SK-N-SH treated with all-trans-retinoic acid at 6 μM for 48 hours (cell line): Measurements from ENCODE around the gene CCSER1.

Experiments used
- ATAC-seq: fragments of 200-7000 bp; cut with Tn5 transposase; 3 replicates; pipeline ENCODE4 v1.9.1; 2020; ENCODE audit warnings: mild to moderate bottlenecking, moderate library complexity
- ARNTL ChIP-seq: fragments of 450-650 bp; formaldehyde crosslinking; IDR thresholded peaks from 2 replicates; pipeline ENCODE4 v1.5.0; 2020; ENCODE audit warnings: low read depth, mild to moderate bottlenecking, moderate library complexity, borderline replicate concordance
- CSDC2 ChIP-seq: fragments of 250-450 bp; sonication (Bioruptor Pico); IDR thresholded peaks from 2 replicates; pipeline ENCODE4 v1.5.0; 2020; ENCODE audit warnings: mild to moderate bottlenecking, moderate library complexity
- ESRRG ChIP-seq: fragments of 250-450 bp; sonication (Bioruptor Pico); IDR thresholded peaks from 2 replicates; pipeline ENCODE4 v1.6.1; 2021; ENCODE audit warnings: mild to moderate bottlenecking
- ISL1 ChIP-seq: fragments of 250-450 bp; sonication (Bioruptor Pico); IDR thresholded peaks from 2 replicates; pipeline ENCODE4 v2.1.2; 2022; ENCODE audit warnings: mild to moderate bottlenecking, moderate library complexity
- PPARA ChIP-seq: fragments of 250-450 bp; sonication (Bioruptor Pico); IDR thresholded peaks from 2 replicates; pipeline ENCODE4 v1.5.0; 2020; ENCODE audit warnings: mild to moderate bottlenecking, borderline replicate concordance
- RARB ChIP-seq: fragments of 250-450 bp; sonication (Bioruptor Pico); IDR thresholded peaks from 2 replicates; pipeline ENCODE4 v1.8.0; 2021; ENCODE audit warnings: mild to moderate bottlenecking, moderate library complexity
- TCF4 ChIP-seq: fragments of 250-450 bp; sonication (Bioruptor Pico); IDR thresholded peaks from 2 replicates; pipeline ENCODE4 v1.8.0; 2021; ENCODE audit warnings: mild to moderate bottlenecking, moderate library complexity, borderline replicate concordance
- TOX ChIP-seq: fragments of 250-450 bp; sonication (Bioruptor Pico); IDR thresholded peaks from 2 replicates; pipeline ENCODE4 v1.8.0; 2021; ENCODE audit warnings: mild to moderate bottlenecking, moderate library complexity, borderline replicate concordance
- ZC3H10 ChIP-seq: fragments of 250-450 bp; sonication (Bioruptor Pico); IDR thresholded peaks from 2 replicates; pipeline ENCODE4 v1.5.1; 2021; ENCODE audit warnings: mild to moderate bottlenecking, moderate library complexity
- ZFP3 ChIP-seq: fragments of 250-450 bp; sonication (Bioruptor Pico); IDR thresholded peaks from 2 replicates; pipeline ENCODE4 v1.5.0; 2020; ENCODE audit warnings: mild to moderate bottlenecking, moderate library complexity
- ZFP30 ChIP-seq: fragments of 450-650 bp; formaldehyde crosslinking; IDR thresholded peaks from 2 replicates; pipeline ENCODE4 v1.5.0; 2022; ENCODE audit warnings: mild to moderate bottlenecking, moderate library complexity
- ZNF565 ChIP-seq: fragments of 450-650 bp; formaldehyde crosslinking; conservative IDR thresholded peaks from 2 replicates; pipeline ENCODE4 v1.5.0; 2020; ENCODE audit warnings: low read depth, mild to moderate bottlenecking, moderate library complexity
- ZNF8 ChIP-seq: fragments of 450-650 bp; formaldehyde crosslinking; IDR thresholded peaks from 2 replicates; pipeline ENCODE4 v1.5.0; 2020; ENCODE audit warnings: mild to moderate bottlenecking, moderate library complexity
- TF ChIP-seq, protein P1 (sequence below): fragments of 250-450 bp; sonication (Bioruptor Pico); IDR thresholded peaks from 2 replicates; pipeline ENCODE4 v1.8.0; 2021; ENCODE audit warnings: low read depth, mild to moderate bottlenecking, moderate library complexity, borderline replicate concordance
- TF ChIP-seq, protein P2 (sequence below): fragments of 250-450 bp; sonication (Bioruptor Pico); IDR thresholded peaks from 2 replicates; pipeline ENCODE4 v1.8.0; 2020; ENCODE audit warnings: mild to moderate bottlenecking, moderate library complexity, borderline replicate concordance
- TF ChIP-seq, protein P3 (sequence below): fragments of 250-450 bp; sonication (Bioruptor Pico); IDR thresholded peaks from 2 replicates; pipeline ENCODE4 v1.5.1; 2021; ENCODE audit warnings: mild to moderate bottlenecking, moderate library complexity
- TF ChIP-seq, protein P4 (sequence below): fragments of 250-450 bp; sonication (Bioruptor Pico); IDR thresholded peaks from 2 replicates; pipeline ENCODE4 v1.5.0; 2020; ENCODE audit warnings: mild to moderate bottlenecking, moderate library complexity
- TF ChIP-seq, protein P5 (sequence below): fragments of 250-450 bp; sonication (Bioruptor Pico); IDR thresholded peaks from 2 replicates; pipeline ENCODE4 v1.5.1; 2020; ENCODE audit warnings: low read depth, mild to moderate bottlenecking, moderate library complexity

The CCSER1 gene

DNA sequence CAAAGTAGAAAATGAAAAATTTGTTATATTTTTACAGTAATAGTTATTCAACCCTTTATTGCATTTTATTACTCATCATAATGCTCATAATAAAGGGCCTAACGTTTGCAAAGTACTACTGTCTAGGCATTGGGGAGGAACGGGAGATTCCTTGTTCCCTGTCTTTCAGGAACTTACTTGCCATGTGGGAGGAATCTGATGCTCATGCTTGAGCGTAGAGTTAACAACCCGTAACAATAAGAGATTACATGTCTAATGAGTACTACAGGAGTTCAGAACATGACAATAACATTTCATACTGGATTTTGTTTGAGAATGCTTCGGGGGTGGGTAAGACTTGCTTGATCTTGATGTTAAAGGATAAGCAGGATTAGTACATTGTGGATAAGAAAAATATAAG, 2.9 kb downstream of the CCSER1 start (continued):
- TF ChIP-seq, protein P1, sequence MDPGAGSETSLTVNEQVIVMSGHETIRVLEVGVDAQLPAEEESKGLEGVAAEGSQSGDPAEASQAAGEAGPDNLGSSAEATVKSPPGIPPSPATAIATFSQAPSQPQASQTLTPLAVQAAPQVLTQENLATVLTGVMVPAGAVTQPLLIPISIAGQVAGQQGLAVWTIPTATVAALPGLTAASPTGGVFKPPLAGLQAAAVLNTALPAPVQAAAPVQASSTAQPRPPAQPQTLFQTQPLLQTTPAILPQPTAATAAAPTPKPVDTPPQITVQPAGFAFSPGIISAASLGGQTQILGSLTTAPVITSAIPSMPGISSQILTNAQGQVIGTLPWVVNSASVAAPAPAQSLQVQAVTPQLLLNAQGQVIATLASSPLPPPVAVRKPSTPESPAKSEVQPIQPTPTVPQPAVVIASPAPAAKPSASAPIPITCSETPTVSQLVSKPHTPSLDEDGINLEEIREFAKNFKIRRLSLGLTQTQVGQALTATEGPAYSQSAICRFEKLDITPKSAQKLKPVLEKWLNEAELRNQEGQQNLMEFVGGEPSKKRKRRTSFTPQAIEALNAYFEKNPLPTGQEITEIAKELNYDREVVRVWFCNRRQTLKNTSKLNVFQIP, result no peak
- TF ChIP-seq ZFP30 (CRISPR knock-in tag), result no peak
- no peak for TF ChIP-seq TCF4

DNA sequence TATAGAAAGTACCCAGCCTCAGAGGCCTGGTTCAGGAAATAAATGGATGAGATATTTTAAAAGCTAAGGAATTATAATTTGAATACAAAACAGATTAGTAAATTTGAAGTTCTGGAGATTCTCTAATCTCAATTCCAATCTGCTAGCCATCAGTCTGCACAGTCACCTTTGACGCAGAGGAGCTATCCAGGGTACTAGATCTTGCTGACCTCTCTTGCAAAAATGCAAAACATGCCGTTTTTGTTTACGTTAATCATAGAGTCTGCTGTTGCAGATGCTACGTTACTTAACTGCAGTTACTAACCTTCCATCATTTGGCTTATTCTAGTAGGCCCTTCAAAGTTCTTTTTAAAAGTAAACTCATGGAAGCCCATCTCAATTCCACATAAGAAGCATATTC, 10.4 kb downstream of the CCSER1 start:
- TF ChIP-seq, protein P1, result no peak
- TF ChIP-seq, protein P2, sequence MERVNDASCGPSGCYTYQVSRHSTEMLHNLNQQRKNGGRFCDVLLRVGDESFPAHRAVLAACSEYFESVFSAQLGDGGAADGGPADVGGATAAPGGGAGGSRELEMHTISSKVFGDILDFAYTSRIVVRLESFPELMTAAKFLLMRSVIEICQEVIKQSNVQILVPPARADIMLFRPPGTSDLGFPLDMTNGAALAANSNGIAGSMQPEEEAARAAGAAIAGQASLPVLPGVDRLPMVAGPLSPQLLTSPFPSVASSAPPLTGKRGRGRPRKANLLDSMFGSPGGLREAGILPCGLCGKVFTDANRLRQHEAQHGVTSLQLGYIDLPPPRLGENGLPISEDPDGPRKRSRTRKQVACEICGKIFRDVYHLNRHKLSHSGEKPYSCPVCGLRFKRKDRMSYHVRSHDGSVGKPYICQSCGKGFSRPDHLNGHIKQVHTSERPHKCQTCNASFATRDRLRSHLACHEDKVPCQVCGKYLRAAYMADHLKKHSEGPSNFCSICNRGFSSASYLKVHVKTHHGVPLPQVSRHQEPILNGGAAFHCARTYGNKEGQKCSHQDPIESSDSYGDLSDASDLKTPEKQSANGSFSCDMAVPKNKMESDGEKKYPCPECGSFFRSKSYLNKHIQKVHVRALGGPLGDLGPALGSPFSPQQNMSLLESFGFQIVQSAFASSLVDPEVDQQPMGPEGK (CRISPR knock-in tag), result no peak
- TF ChIP-seq RARB (CRISPR knock-in tag) (no peak), ZNF565 (no peak), PPARA (CRISPR knock-in tag) (no peak), ISL1 (CRISPR knock-in tag) (no peak), ZFP3 (CRISPR knock-in tag) (no peak), ARNTL (CRISPR knock-in tag) (no peak), ESRRG (CRISPR knock-in tag) (no peak), ZC3H10 (CRISPR knock-in tag) (no peak), CSDC2 (CRISPR knock-in tag) (no peak)
- TF ChIP-seq, protein P3, sequence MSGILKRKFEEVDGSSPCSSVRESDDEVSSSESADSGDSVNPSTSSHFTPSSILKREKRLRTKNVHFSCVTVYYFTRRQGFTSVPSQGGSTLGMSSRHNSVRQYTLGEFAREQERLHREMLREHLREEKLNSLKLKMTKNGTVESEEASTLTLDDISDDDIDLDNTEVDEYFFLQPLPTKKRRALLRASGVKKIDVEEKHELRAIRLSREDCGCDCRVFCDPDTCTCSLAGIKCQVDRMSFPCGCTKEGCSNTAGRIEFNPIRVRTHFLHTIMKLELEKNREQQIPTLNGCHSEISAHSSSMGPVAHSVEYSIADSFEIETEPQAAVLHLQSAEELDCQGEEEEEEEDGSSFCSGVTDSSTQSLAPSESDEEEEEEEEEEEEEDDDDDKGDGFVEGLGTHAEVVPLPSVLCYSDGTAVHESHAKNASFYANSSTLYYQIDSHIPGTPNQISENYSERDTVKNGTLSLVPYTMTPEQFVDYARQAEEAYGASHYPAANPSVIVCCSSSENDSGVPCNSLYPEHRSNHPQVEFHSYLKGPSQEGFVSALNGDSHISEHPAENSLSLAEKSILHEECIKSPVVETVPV (CRISPR knock-in tag), result no peak
- TF ChIP-seq, protein P4, sequence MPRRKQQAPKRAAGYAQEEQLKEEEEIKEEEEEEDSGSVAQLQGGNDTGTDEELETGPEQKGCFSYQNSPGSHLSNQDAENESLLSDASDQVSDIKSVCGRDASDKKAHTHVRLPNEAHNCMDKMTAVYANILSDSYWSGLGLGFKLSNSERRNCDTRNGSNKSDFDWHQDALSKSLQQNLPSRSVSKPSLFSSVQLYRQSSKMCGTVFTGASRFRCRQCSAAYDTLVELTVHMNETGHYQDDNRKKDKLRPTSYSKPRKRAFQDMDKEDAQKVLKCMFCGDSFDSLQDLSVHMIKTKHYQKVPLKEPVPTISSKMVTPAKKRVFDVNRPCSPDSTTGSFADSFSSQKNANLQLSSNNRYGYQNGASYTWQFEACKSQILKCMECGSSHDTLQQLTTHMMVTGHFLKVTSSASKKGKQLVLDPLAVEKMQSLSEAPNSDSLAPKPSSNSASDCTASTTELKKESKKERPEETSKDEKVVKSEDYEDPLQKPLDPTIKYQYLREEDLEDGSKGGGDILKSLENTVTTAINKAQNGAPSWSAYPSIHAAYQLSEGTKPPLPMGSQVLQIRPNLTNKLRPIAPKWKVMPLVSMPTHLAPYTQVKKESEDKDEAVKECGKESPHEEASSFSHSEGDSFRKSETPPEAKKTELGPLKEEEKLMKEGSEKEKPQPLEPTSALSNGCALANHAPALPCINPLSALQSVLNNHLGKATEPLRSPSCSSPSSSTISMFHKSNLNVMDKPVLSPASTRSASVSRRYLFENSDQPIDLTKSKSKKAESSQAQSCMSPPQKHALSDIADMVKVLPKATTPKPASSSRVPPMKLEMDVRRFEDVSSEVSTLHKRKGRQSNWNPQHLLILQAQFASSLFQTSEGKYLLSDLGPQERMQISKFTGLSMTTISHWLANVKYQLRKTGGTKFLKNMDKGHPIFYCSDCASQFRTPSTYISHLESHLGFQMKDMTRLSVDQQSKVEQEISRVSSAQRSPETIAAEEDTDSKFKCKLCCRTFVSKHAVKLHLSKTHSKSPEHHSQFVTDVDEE (CRISPR knock-in tag), result no peak
- TF ChIP-seq, protein P5, sequence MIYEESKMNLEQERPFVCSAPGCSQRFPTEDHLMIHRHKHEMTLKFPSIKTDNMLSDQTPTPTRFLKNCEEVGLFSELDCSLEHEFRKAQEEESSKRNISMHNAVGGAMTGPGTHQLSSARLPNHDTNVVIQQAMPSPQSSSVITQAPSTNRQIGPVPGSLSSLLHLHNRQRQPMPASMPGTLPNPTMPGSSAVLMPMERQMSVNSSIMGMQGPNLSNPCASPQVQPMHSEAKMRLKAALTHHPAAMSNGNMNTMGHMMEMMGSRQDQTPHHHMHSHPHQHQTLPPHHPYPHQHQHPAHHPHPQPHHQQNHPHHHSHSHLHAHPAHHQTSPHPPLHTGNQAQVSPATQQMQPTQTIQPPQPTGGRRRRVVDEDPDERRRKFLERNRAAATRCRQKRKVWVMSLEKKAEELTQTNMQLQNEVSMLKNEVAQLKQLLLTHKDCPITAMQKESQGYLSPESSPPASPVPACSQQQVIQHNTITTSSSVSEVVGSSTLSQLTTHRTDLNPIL (CRISPR knock-in tag), result no peak
- ATAC-seq, result no peak

DNA sequence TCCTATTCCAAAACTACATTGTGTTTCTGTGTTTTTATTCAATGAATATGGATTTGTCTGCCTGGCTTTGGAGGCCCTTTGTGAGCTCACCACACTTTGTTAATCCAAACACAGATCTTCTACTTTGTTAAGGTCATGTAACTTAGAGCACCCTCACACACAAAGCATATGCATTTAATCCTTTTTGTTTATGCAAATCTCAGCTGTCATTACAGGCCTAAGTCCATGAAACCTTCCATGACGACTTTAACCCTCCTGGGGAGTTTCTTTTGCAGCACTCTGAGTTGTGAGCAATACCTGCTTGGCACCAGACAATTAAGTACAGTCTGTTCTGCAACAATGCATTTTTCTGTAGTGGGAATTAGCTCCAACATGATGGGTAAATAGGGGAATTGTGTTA, 14.9 kb downstream of the CCSER1 start:
- no peak for TF ChIP-seq ZFP3 (CRISPR knock-in tag)
- no peak for TF ChIP-seq TCF4
- TF ChIP-seq ISL1 (CRISPR knock-in tag), result no peak
- TF ChIP-seq ZFP30 (CRISPR knock-in tag), result no peak
- TF ChIP-seq ZNF8 (CRISPR knock-in tag), result no peak
- no peak for TF ChIP-seq TOX (CRISPR knock-in tag)
- TF ChIP-seq, protein P4 (CRISPR knock-in tag), result no peak
- TF ChIP-seq ARNTL (CRISPR knock-in tag), result no peak
- ATAC-seq, result no peak
